ENCODE measurements around the gene NUP107.

NUP107 gene

GRCh38 chr12:68749861-68750260 lies 63.1 kb downstream of the NUP107 start:
- FAIRE-seq: no peak
- DNase-seq (ENCODE audit: insufficient read length, low spot score): no peak
- TF ChIP-seq POU2F2 (IDR thresholded peaks at IDR 0.05; ENCODE audit: low read depth, low read length): no peak
- TF ChIP-seq SPI1 (IDR thresholded peaks at IDR 0.05; ENCODE audit: low read depth, low read length): no peak
- no peak for TF ChIP-seq TAF1 (IDR thresholded peaks at IDR 0.05; ENCODE audit: low read depth, low read length)
- TF ChIP-seq PAX5 (IDR thresholded peaks at IDR 0.05; ENCODE audit: insufficient read depth, low read length, severe bottlenecking): no peak
- no peak for TF ChIP-seq POLR2AphosphoS5 (IDR thresholded peaks at IDR 0.05; ENCODE audit: low read depth, low read length)
- TF ChIP-seq POLR2A (IDR thresholded peaks at IDR 0.05; ENCODE audit: low read depth, low read length): no peak

GRCh38 chr12:68750506-68750905 lies 63.7 kb downstream of the NUP107 start:
- FAIRE-seq (no peak), DNase-seq (ENCODE audit: insufficient read length, low spot score) (no peak)
- no peak for TF ChIP-seq POLR2A (IDR thresholded peaks at IDR 0.05; ENCODE audit: low read depth, low read length)
- no peak for TF ChIP-seq TAF1 (IDR thresholded peaks at IDR 0.05; ENCODE audit: low read depth, low read length)
- no peak for TF ChIP-seq PAX5 (IDR thresholded peaks at IDR 0.05; ENCODE audit: insufficient read depth, low read length, severe bottlenecking)

- no peak for DNase-seq (ENCODE audit: insufficient read length, low spot score)
- TF ChIP-seq PAX5 (IDR thresholded peaks at IDR 0.05; ENCODE audit: insufficient read depth, low read length, severe bottlenecking): no peak
- TF ChIP-seq POU2F2 (IDR thresholded peaks at IDR 0.05; ENCODE audit: low read depth, low read length): no peak
- TF ChIP-seq SPI1 (IDR thresholded peaks at IDR 0.05; ENCODE audit: low read depth, low read length): no peak
- TF ChIP-seq POLR2AphosphoS5 (IDR thresholded peaks at IDR 0.05; ENCODE audit: low read depth, low read length): no peak
- TF ChIP-seq POLR2A (IDR thresholded peaks at IDR 0.05; ENCODE audit: low read depth, low read length): no peak
- no peak for TF ChIP-seq TAF1 (IDR thresholded peaks at IDR 0.05; ENCODE audit: low read depth, low read length)
- no peak for FAIRE-seq
These were observed 68.9 kb downstream of the NUP107 start for GRCh38 chr12:68755536-68756243.

GRCh38 chr12:68759852-68760251 lies 73.1 kb downstream of the NUP107 start:
- FAIRE-seq: no peak
- no peak for DNase-seq (ENCODE audit: insufficient read length, low spot score)
- TF ChIP-seq POLR2AphosphoS5 (IDR thresholded peaks at IDR 0.05; ENCODE audit: low read depth, low read length): no peak
- TF ChIP-seq POU2F2 (IDR thresholded peaks at IDR 0.05; ENCODE audit: low read depth, low read length): no peak
- no peak for TF ChIP-seq TAF1 (IDR thresholded peaks at IDR 0.05; ENCODE audit: low read depth, low read length)
- TF ChIP-seq SPI1 (IDR thresholded peaks at IDR 0.05; ENCODE audit: low read depth, low read length): no peak
- no peak for TF ChIP-seq POLR2A (IDR thresholded peaks at IDR 0.05; ENCODE audit: low read depth, low read length)
- TF ChIP-seq PAX5 (IDR thresholded peaks at IDR 0.05; ENCODE audit: insufficient read depth, low read length, severe bottlenecking): no peak

- TF ChIP-seq PAX5 (IDR thresholded peaks at IDR 0.05; ENCODE audit: insufficient read depth, low read length, severe bottlenecking) (no peak), TAF1 (IDR thresholded peaks at IDR 0.05; ENCODE audit: low read depth, low read length) (no peak), POLR2A (IDR thresholded peaks at IDR 0.05; ENCODE audit: low read depth, low read length) (no peak), POLR2AphosphoS5 (IDR thresholded peaks at IDR 0.05; ENCODE audit: low read depth, low read length) (no peak), SPI1 (IDR thresholded peaks at IDR 0.05; ENCODE audit: low read depth, low read length) (no peak), POU2F2 (IDR thresholded peaks at IDR 0.05; ENCODE audit: low read depth, low read length) (no peak)
- no peak for FAIRE-seq
- no peak for DNase-seq (ENCODE audit: insufficient read length, low spot score)
These were observed 74.1 kb downstream of the NUP107 start for GRCh38 chr12:68760806-68761441.

- no peak for DNase-seq (ENCODE audit: insufficient read length, low spot score)
- no peak for FAIRE-seq
- TF ChIP-seq SPI1 (IDR thresholded peaks at IDR 0.05; ENCODE audit: low read depth, low read length): no peak
- TF ChIP-seq TAF1 (IDR thresholded peaks at IDR 0.05; ENCODE audit: low read depth, low read length): no peak
- TF ChIP-seq POU2F2 (IDR thresholded peaks at IDR 0.05; ENCODE audit: low read depth, low read length): no peak
- no peak for TF ChIP-seq POLR2A (IDR thresholded peaks at IDR 0.05; ENCODE audit: low read depth, low read length)
- no peak for TF ChIP-seq PAX5 (IDR thresholded peaks at IDR 0.05; ENCODE audit: insufficient read depth, low read length, severe bottlenecking)
- no peak for TF ChIP-seq POLR2AphosphoS5 (IDR thresholded peaks at IDR 0.05; ENCODE audit: low read depth, low read length)
These were observed 74.6 kb downstream of the NUP107 start for GRCh38 chr12:68761442-68761812.

- no peak for TF ChIP-seq TAF1 (IDR thresholded peaks at IDR 0.05; ENCODE audit: low read depth, low read length)
- TF ChIP-seq SPI1 (IDR thresholded peaks at IDR 0.05; ENCODE audit: low read depth, low read length): no peak
- TF ChIP-seq POLR2AphosphoS5 (IDR thresholded peaks at IDR 0.05; ENCODE audit: low read depth, low read length): no peak
- no peak for TF ChIP-seq PAX5 (IDR thresholded peaks at IDR 0.05; ENCODE audit: insufficient read depth, low read length, severe bottlenecking)
- no peak for TF ChIP-seq POU2F2 (IDR thresholded peaks at IDR 0.05; ENCODE audit: low read depth, low read length)
- no peak for TF ChIP-seq POLR2A (IDR thresholded peaks at IDR 0.05; ENCODE audit: low read depth, low read length)
These were observed 75.3 kb downstream of the NUP107 start for GRCh38 chr12:68761901-68762630.

GRCh38 chr12:68762691-68763090 lies 75.9 kb downstream of the NUP107 start:
- no peak for DNase-seq (ENCODE audit: insufficient read length, low spot score)
- no peak for FAIRE-seq
- TF ChIP-seq POLR2AphosphoS5 (IDR thresholded peaks at IDR 0.05; ENCODE audit: low read depth, low read length): no peak
- no peak for TF ChIP-seq TAF1 (IDR thresholded peaks at IDR 0.05; ENCODE audit: low read depth, low read length)
- no peak for TF ChIP-seq SPI1 (IDR thresholded peaks at IDR 0.05; ENCODE audit: low read depth, low read length)
- no peak for TF ChIP-seq POU2F2 (IDR thresholded peaks at IDR 0.05; ENCODE audit: low read depth, low read length)
- TF ChIP-seq POLR2A (IDR thresholded peaks at IDR 0.05; ENCODE audit: low read depth, low read length): no peak

More at GRCh38 chr12:68761901-68762630, 75.3 kb downstream of the NUP107 start:
- DNase-seq (ENCODE audit: insufficient read length, low spot score): no peak
- no peak for FAIRE-seq

GRCh38 chr12:68765696-68766095 lies 78.9 kb downstream of the NUP107 start:
- no peak for DNase-seq (ENCODE audit: insufficient read length, low spot score)
- FAIRE-seq: no peak
- no peak for TF ChIP-seq PAX5 (IDR thresholded peaks at IDR 0.05; ENCODE audit: insufficient read depth, low read length, severe bottlenecking)
- no peak for TF ChIP-seq POLR2A (IDR thresholded peaks at IDR 0.05; ENCODE audit: low read depth, low read length)
- no peak for TF ChIP-seq POU2F2 (IDR thresholded peaks at IDR 0.05; ENCODE audit: low read depth, low read length)
- TF ChIP-seq SPI1 (IDR thresholded peaks at IDR 0.05; ENCODE audit: low read depth, low read length): no peak
- no peak for TF ChIP-seq TAF1 (IDR thresholded peaks at IDR 0.05; ENCODE audit: low read depth, low read length)
- TF ChIP-seq POLR2AphosphoS5 (IDR thresholded peaks at IDR 0.05; ENCODE audit: low read depth, low read length): no peak

Data from GM12891 (cell line).